ENCODE data around the gene RALGPS2. TPM values are rescaled to one million over a fixed set of nuclear protein-coding genes. Genes with fewer than 3 reads are reported as not detected.
"Not testable (repeated sequence)": the region's sequence is repeated elsewhere in the genome, so short reads cannot be mapped to it uniquely, and the experiment has no call there.

RALGPS2 gene
- total and polyA plus RNA-seq, 7 donors: 6.6 to 24.3 (median 14.3) TPM

- Histone ChIP-seq H3K4me1 (peaks cover 0 to 11% (median 2%) of the 10 kb centered on the region in 4 donors), H3K4me3 (no peak overlapping the region), H3K27me3 (no peaks in the 10 kb centered on the region), H3K27ac (no peak overlapping the region), H3K9me3 (no peaks in the 10 kb centered on the region), H3K36me3 (no peaks in the 10 kb centered on the region)
- no peak for TF ChIP-seq POLR2A (IDR thresholded peaks at IDR 0.05)
- no peak for TF ChIP-seq CTCF (IDR thresholded peaks at IDR 0.05)
- TF ChIP-seq POLR2AphosphoS5 (IDR thresholded peaks at IDR 0.05): no peak
- no peak for TF ChIP-seq EP300 (IDR thresholded peaks at IDR 0.05)
- DNase-seq: no peak
- 82 to 93% methylated on average over 1 of the region's 1 CpG for WGBS, 2 donors
- intact Hi-C loops (cut with DNase I): no loop called here
Measured at GRCh38 chr1:178821134-178821866, 96.3 kb downstream of the RALGPS2 start.

DNA sequence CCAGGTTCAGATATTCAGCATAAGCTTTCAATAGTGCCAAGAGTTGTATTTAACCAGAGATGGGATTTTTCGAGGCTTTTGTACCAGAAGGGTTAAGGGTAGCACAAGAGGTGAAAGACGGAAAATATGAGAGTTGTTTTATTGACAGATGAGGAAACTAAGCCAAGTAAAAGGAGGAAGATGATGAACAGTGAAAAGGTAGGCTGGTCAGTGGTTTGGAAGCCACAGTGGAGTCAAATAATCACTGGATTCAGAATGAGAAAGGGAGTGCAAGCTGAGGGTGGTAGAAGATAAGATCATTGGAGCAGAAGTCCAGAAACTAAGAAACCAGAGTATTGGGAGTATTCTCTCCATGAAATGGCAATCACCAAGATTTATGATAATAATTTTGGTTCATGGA lies 100.1 kb downstream of the RALGPS2 start:
- Histone ChIP-seq H3K4me3 (no peak overlapping the region), H3K36me3 (no peaks in the 10 kb centered on the region), H3K27me3 (no peaks in the 10 kb centered on the region), H3K9me3 (no peaks in the 10 kb centered on the region), H3K27ac (no peak overlapping the region), H3K4me1 (peaks cover 0 to 11% (median 2%) of the 10 kb centered on the region in 4 donors)
- DNase-seq: no peak
- WGBS, 2 donors: 92 to 93% methylated on average over 2 of the region's 2 CpGs
- TF ChIP-seq CTCF (IDR thresholded peaks at IDR 0.05) (no peak), POLR2A (IDR thresholded peaks at IDR 0.05) (no peak), POLR2AphosphoS5 (IDR thresholded peaks at IDR 0.05) (no peak), EP300 (IDR thresholded peaks at IDR 0.05) (no peak)
- intact Hi-C loops (cut with DNase I): no loop called here

DNA sequence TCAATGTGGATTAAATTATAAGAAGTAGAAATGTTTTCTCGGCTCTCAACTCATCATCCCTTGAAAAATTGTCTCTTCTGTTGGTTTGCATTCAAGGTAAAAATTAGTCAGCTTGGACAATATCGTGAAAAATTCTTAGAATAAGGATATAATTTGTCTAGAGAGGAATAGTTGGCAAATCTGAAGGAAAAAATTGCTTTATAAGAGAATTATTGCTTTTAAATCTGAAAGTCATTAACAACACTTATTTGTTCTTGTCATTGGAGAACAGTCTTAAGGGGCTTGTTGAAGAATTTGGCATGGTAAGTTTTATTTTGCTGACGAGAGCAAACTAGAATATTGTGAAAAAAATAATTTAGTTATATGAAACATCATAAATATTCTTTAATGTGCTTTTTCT lies 119.4 kb downstream of the RALGPS2 start:
- Histone ChIP-seq H3K36me3 (no peaks in the 10 kb centered on the region), H3K27me3 (no peaks in the 10 kb centered on the region), H3K27ac (no peak overlapping the region), H3K4me1 (peaks cover 0 to 7% (median 1%) of the 10 kb centered on the region in 4 donors), H3K9me3 (no peaks in the 10 kb centered on the region), H3K4me3 (no peak overlapping the region)
- no peak for DNase-seq
- 84 to 90% methylated on average over 3 of the region's 3 CpGs for WGBS, 2 donors
- intact Hi-C loops (cut with DNase I): no loop called here
- no peak for TF ChIP-seq POLR2AphosphoS5 (IDR thresholded peaks at IDR 0.05)
- no peak for TF ChIP-seq POLR2A (IDR thresholded peaks at IDR 0.05)
- no peak for TF ChIP-seq CTCF (IDR thresholded peaks at IDR 0.05)
- TF ChIP-seq EP300 (IDR thresholded peaks at IDR 0.05): no peak

GRCh38 chr1:178846306-178846705 lies 121.3 kb downstream of the RALGPS2 start:
- Histone ChIP-seq H3K27ac (no peak overlapping the region), H3K9me3 (no peaks in the 10 kb centered on the region), H3K4me1 (peaks cover 0 to 14% (median 3%) of the 10 kb centered on the region in 4 donors), H3K4me3 (no peak overlapping the region), H3K27me3 (no peaks in the 10 kb centered on the region), H3K36me3 (peaks cover 0 to 5% (median 0%) of the 10 kb centered on the region in 4 donors)
- TF ChIP-seq POLR2AphosphoS5 (IDR thresholded peaks at IDR 0.05): no peak
- no peak for DNase-seq
- intact Hi-C loops (cut with DNase I): no loop called here

DNA sequence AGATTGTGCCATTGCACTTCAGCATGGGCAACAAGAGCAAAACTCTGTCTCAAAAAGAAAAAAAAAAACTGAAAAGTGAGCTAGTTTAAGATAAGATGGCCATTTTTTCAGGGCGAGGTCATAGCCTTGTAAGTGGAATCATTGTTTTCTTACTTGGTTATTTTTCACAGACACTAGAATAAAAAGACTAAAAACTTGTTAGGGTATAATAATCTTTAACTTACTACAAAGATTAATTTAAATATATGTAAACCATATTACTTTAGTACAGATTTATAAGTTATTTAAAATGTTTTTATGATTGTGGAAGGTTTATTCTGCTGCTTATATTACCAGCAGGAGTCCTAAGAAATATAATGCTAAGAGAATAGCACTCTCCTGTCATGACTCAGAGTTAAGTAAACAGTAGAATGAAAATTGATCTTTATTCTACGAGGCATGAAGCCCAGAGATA lies 122.4 kb downstream of the RALGPS2 start:
- Histone ChIP-seq H3K27ac (no peak overlapping the region), H3K4me3 (no peak overlapping the region)

DNA sequence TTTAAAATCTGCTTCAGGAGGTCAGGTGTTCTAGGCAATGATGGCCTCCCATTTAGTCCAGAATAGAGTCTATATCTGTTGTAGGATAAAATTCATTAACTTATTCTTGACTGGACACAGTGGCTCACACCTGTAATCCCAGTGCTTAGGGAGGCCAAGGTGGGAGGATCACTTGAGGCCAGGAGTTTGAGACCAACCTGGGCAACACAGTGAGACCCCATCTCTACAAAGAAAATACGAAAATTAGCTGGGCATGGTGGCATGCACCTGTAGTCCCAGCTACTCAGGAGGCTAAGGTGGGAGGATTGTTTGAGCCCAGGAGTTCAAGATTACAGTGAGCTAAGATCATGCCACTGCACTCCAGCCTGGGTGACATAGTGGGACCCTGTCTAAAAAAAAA lies 122.9 kb downstream of the RALGPS2 start:
- whole genome bisulfite sequencing, 2 donors: 95 to 98% methylated on average over 1 of the region's 1 CpG
- DNase-seq; H3K9me3 ChIP-seq; H3K27me3 ChIP-seq; H3K27ac ChIP-seq; intact Hi-C loops (cut with DNase I); H3K4me3 ChIP-seq: not testable (repeated sequence)
- peaks cover 0 to 21% (median 8%) of the 10 kb centered on the region in 4 donors for H3K36me3 ChIP-seq
- H3K4me1 ChIP-seq: peaks cover 0 to 14% (median 3%) of the 10 kb centered on the region in 4 donors

More for the DNA sequence above, 122.4 kb downstream of the RALGPS2 start:
- DNase-seq: no peak
- H3K4me1 ChIP-seq: peaks cover 0 to 14% (median 3%) of the 10 kb centered on the region in 4 donors
- WGBS, 2 donors: 29 to 65% methylated on average over 2 of the region's 2 CpGs
- H3K36me3 ChIP-seq: peaks cover 0 to 16% (median 6%) of the 10 kb centered on the region in 4 donors
- intact Hi-C loops (cut with DNase I): no loop called here
- H3K27me3 ChIP-seq: no peaks in the 10 kb centered on the region
- TF ChIP-seq POLR2AphosphoS5 (IDR thresholded peaks at IDR 0.05) (no peak), POLR2A (IDR thresholded peaks at IDR 0.05) (no peak), EP300 (IDR thresholded peaks at IDR 0.05) (no peak), CTCF (IDR thresholded peaks at IDR 0.05) (no peak)
- H3K9me3 ChIP-seq: no peaks in the 10 kb centered on the region

Measured in sigmoid colon (tissue), 7 donors.